AG09309 (cell line): ENCODE data around the gene PRRT2.

Experiments
- DNase-seq: peaks from one replicate; pipeline ENCODE4 v3.0.0-alpha.2; 2010; ENCODE audit warnings: low read depth
- H3K4me3 ChIP-seq: 2 replicates; pipeline ENCODE4 v1.5.1; 2011; ENCODE audit warnings: mild to moderate bottlenecking, low read depth, low read length, moderate library complexity; ENCODE audit not compliant: control insufficient read depth
- TF ChIP-seq, protein P1 (sequence below): IDR thresholded peaks from 2 replicates; pipeline ENCODE4 v1.5.1; 2011; ENCODE audit warnings: mild to moderate bottlenecking, low read depth, low read length, inconsistent platforms; ENCODE audit not compliant: insufficient read depth, control insufficient read depth; ENCODE audit errors: missing control alignments

Gene PRRT2

GRCh38 chr16:29836623-29837022, 24.6 kb downstream of the PRRT2 start:
- no peak overlapping the region for H3K4me3 ChIP-seq
- no peak for DNase-seq
- TF ChIP-seq, protein P1, sequence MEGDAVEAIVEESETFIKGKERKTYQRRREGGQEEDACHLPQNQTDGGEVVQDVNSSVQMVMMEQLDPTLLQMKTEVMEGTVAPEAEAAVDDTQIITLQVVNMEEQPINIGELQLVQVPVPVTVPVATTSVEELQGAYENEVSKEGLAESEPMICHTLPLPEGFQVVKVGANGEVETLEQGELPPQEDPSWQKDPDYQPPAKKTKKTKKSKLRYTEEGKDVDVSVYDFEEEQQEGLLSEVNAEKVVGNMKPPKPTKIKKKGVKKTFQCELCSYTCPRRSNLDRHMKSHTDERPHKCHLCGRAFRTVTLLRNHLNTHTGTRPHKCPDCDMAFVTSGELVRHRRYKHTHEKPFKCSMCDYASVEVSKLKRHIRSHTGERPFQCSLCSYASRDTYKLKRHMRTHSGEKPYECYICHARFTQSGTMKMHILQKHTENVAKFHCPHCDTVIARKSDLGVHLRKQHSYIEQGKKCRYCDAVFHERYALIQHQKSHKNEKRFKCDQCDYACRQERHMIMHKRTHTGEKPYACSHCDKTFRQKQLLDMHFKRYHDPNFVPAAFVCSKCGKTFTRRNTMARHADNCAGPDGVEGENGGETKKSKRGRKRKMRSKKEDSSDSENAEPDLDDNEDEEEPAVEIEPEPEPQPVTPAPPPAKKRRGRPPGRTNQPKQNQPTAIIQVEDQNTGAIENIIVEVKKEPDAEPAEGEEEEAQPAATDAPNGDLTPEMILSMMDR, result no peak

DNA sequence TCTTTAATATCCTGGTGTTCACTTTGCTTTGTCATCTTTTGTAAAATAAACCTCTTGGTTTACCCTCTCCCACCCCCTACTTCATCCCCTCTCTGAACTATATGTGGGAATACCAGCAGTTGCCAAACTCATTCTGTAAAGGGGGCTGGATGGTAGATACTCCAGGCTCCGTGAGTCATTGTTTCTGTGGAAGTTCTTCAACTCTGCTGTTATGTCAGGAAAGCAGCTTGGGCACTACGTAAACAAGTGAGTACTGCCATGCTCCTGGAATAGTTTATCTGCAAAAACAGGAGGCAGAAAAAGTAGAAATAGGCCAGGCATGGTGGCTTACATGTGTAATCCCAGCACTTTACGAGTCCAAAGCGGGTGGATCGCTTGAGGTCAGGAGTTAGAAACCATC, 25.8 kb downstream of the PRRT2 start:
- DNase-seq, result no peak
- H3K4me3 ChIP-seq, result no peak overlapping the region
- TF ChIP-seq, protein P1, result no peak

DNA sequence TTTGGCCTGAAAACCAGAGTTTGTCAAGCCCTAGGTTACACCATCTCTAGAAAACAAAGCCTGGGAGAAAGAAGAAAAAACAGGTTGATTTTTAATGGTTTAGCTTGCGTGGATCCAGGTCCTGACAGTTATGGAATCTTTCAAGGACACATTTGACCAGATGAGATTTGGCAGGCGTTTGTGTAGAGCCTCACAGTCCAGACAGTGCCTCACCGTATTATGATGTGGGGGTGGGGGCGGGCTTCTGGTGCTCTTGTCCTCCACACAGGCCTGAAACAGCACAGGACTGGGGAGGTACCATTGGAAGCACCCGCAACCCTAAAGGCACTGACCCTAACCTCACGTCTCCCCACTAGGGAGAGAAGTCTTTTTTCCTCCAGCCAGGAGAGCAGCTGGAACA, 27.8 kb downstream of the PRRT2 start:
- TF ChIP-seq, protein P1, result no peak
- DNase-seq, result no peak
- no peak overlapping the region for H3K4me3 ChIP-seq

DNA sequence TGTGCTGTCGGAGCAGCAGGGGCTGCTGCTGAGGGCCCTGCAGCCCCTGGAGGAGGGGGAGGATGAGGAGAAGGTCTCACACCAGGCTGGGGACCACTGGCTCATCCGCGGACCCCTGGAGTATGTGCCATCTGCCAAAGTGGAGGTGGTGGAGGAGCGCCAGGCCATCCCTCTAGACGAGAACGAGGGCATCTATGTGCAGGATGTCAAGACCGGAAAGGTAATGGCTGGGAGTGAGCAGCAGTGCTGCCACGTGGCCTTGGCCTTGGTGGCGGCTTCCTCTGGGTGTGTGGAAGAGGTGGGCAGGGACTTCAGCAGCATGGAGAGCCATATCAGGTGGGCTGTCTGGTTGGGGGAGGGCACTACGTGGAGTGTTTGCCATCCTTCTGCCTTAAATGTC, 28.2 kb downstream of the PRRT2 start:
- H3K4me3 ChIP-seq, result no peak overlapping the region
- TF ChIP-seq, protein P1, result no peak
- DNase-seq, result no peak

- TF ChIP-seq, protein P1, result no peak
- H3K4me3 ChIP-seq, result no peak overlapping the region
- DNase-seq, result no peak
These were observed 29.6 kb downstream of the PRRT2 start for GRCh38 chr16:29841631-29842030.

- TF ChIP-seq, protein P1, result peak; percentile 4
- DNase-seq, result no peak
- no peak overlapping the region for H3K4me3 ChIP-seq
These were observed 30.8 kb downstream of the PRRT2 start for GRCh38 chr16:29842732-29843346.
